Activated T-cell treated with anti-CD3 and anti-CD28 coated beads, Interleukin-2, amount 50 U/mL, for 72 hours (primary cell): ENCODE data around the gene LCK. TPM values are rescaled to one million over a fixed set of nuclear protein-coding genes. Genes with fewer than 3 reads are reported as not detected.
A peak's percentile ranks its signal among the peaks of the same experiment; 100 is the strongest.

Experiments
- ATAC-seq, 2 donors: fragments of 150-1000 bp; cut with Tn5 transposase; replicated peaks in 1 of 2; 2 replicates each; pipeline ENCODE4 v1.10.0; 2021; ENCODE audit warnings: moderate library complexity in 2 of 2, mild to moderate bottlenecking in 1 of 2
- DNase-seq, 2 donors: peaks; one replicate each; pipeline ENCODE4 v3.0.0; 2021 to 2022; ENCODE audit warnings: mixed read lengths in 1 of 2
- H3K27ac Mint-ChIP-seq: one replicate; pipeline ENCODE4 v1.8.0; 2022; ENCODE audit warnings: mild to moderate bottlenecking, moderate library complexity, mixed read lengths
- H3K27me3 Mint-ChIP-seq: one replicate; pipeline ENCODE4 v1.8.0; 2022; ENCODE audit warnings: low read depth, mixed read lengths
- H3K36me3 Mint-ChIP-seq, 2 donors: one replicate each; pipeline ENCODE4 v1.8.0; 2022; ENCODE audit warnings: mixed read lengths in 2 of 2, mild to moderate bottlenecking in 1 of 2; ENCODE audit not compliant: insufficient read depth in 2 of 2
- H3K4me1 Mint-ChIP-seq: one replicate; pipeline ENCODE4 v1.8.0; 2022; ENCODE audit warnings: low read depth, mixed read lengths
- H3K4me3 Mint-ChIP-seq, 2 donors: one replicate each; pipeline ENCODE4 v1.8.0; 2022; ENCODE audit warnings: mild to moderate bottlenecking in 2 of 2, mixed read lengths in 2 of 2, moderate library complexity in 2 of 2
- H3K9me3 Mint-ChIP-seq, 2 donors: one replicate each; pipeline ENCODE4 v1.8.0; 2022; ENCODE audit warnings: mixed read lengths in 2 of 2
- total RNA-seq, 2 donors: library from RNA; stranded (reverse); gene quantifications; one replicate each; pipeline ENCODE4 v1.2.3, GENCODE V29; 2022

Gene LCK
- total RNA-seq, 2 donors from 2014 or later = 227 to 254 TPM

- Mint-ChIP-seq H3K4me3 (no peak overlapping the region), H3K4me1 (peaks cover 17% of the 10 kb centered on the region), H3K27me3 (no peaks in the 10 kb centered on the region), H3K27ac (no peak overlapping the region), H3K9me3 (no peaks in the 10 kb centered on the region), H3K36me3 (peaks cover 4 to 15% of the 10 kb centered on the region in 2 donors)
- ATAC-seq = no peak
- DNase-seq = no peak
Measured at GRCh38 chr1:32330558-32331151, 79.6 kb downstream of the LCK start.

GRCh38 chr1:32331549-32331948, 80.5 kb downstream of the LCK start:
- Mint-ChIP-seq H3K4me1 (peaks cover 18% of the 10 kb centered on the region), H3K27ac (no peak overlapping the region), H3K9me3 (no peaks in the 10 kb centered on the region), H3K27me3 (no peaks in the 10 kb centered on the region), H3K4me3 (no peak overlapping the region), H3K36me3 (peaks cover 4 to 15% of the 10 kb centered on the region in 2 donors)
- ATAC-seq (no peak), DNase-seq (no peak)

- Mint-ChIP-seq H3K27ac (no peak overlapping the region), H3K4me3 (no peak overlapping the region), H3K36me3 (peaks cover 4 to 15% of the 10 kb centered on the region in 2 donors), H3K27me3 (no peaks in the 10 kb centered on the region), H3K4me1 (peaks cover 27% of the 10 kb centered on the region), H3K9me3 (no peaks in the 10 kb centered on the region)
- DNase-seq (no peak), ATAC-seq (no peak)
Measured at GRCh38 chr1:32332290-32333079, 81.4 kb downstream of the LCK start.

GRCh38 chr1:32333251-32333963, 82.3 kb downstream of the LCK start:
- H3K4me1 Mint-ChIP-seq = peaks cover 36% of the 10 kb centered on the region
- no peak for DNase-seq
- no peak for ATAC-seq
- H3K36me3 Mint-ChIP-seq = peaks cover 4 to 14% of the 10 kb centered on the region in 2 donors
- peak overlapping the region in 1 of 2 donors; percentile 54 for H3K4me3 Mint-ChIP-seq
- H3K27me3 Mint-ChIP-seq = no peaks in the 10 kb centered on the region
- H3K9me3 Mint-ChIP-seq = no peaks in the 10 kb centered on the region
- H3K27ac Mint-ChIP-seq = no peak overlapping the region

- H3K27me3 Mint-ChIP-seq = no peaks in the 10 kb centered on the region
- no peak overlapping the region for H3K27ac Mint-ChIP-seq
- H3K36me3 Mint-ChIP-seq = peaks cover 4 to 14% of the 10 kb centered on the region in 2 donors
- no peak for ATAC-seq
- peaks cover 46% of the 10 kb centered on the region for H3K4me1 Mint-ChIP-seq
- DNase-seq = no peak
- H3K4me3 Mint-ChIP-seq = peak overlapping the region; percentile 84 to 90
- H3K9me3 Mint-ChIP-seq = no peaks in the 10 kb centered on the region
Measured at GRCh38 chr1:32334274-32334861, 83.3 kb downstream of the LCK start.

- no peaks in the 10 kb centered on the region for H3K27me3 Mint-ChIP-seq
Measured at GRCh38 chr1:32334864-32335534, 83.9 kb downstream of the LCK start.

GRCh38 chr1:32335535-32335789, 84.4 kb downstream of the LCK start:
- Mint-ChIP-seq H3K27me3 (no peaks in the 10 kb centered on the region), H3K27ac (no peak overlapping the region), H3K36me3 (peaks cover 2 to 12% of the 10 kb centered on the region in 2 donors), H3K4me1 (peaks cover 57% of the 10 kb centered on the region), H3K4me3 (peak overlapping the region in 1 of 2 donors; percentile 90), H3K9me3 (no peaks in the 10 kb centered on the region)
- DNase-seq (no peak), ATAC-seq (peak; percentile 4 to 13)

More at GRCh38 chr1:32334864-32335534, 83.9 kb downstream of the LCK start:
- Mint-ChIP-seq H3K27ac (peak overlapping the region; percentile 54), H3K36me3 (peaks cover 3 to 12% of the 10 kb centered on the region in 2 donors), H3K9me3 (no peaks in the 10 kb centered on the region), H3K4me1 (peaks cover 52% of the 10 kb centered on the region), H3K4me3 (peak overlapping the region; percentile 84 to 90)
- ATAC-seq (peak; percentile 23 to 32), DNase-seq (peak; percentile 61 to 69)

Other genes with a start within 250 kb of the LCK start
- 100 to 1,000 TPM; 138 to 156 TPM for gene KHDRBS1, start 237.4 kb upstream of the LCK start, total RNA-seq
- 10 to 100 TPM; 28.4 to 38.0 TPM for gene TMEM39B, start 178.3 kb upstream of the LCK start, total RNA-seq
- gene KPNA6, start 143.2 kb upstream of the LCK start, total RNA-seq = 10 to 100 TPM; 63.3 to 65.8 TPM
- 100 to 1,000 TPM in 1 of 2 donors, 10 to 100 TPM in 1; 97.1 to 113 TPM for gene TXLNA, start 71.6 kb upstream of the LCK start, total RNA-seq
- gene CCDC28B, start 50.7 kb upstream of the LCK start, total RNA-seq = 10 to 100 TPM; 20.0 to 24.6 TPM
- 1 to 10 TPM; 3.7 to 4.6 TPM for gene IQCC, start 45.6 kb upstream of the LCK start, total RNA-seq
- gene DCDC2B, start 42.2 kb upstream of the LCK start, total RNA-seq = under 1 TPM in 1 of 2 donors, not detected in 1; 0.21 TPM
- 10 to 100 TPM in 1 of 2 donors, 1 to 10 TPM in 1; 9.8 to 10.5 TPM for gene TMEM234, start 28.9 kb upstream of the LCK start, total RNA-seq
- gene EIF3I, start 28.9 kb upstream of the LCK start, total RNA-seq = 100 to 1,000 TPM; 241 to 276 TPM
- gene FAM167B, start 4.0 kb upstream of the LCK start, total RNA-seq = 1 to 10 TPM; 1.6 to 1.9 TPM
- gene HDAC1, start 40.8 kb downstream of the LCK start, total RNA-seq = 100 to 1,000 TPM; 149 to 157 TPM
- gene MARCKSL1, start 85.0 kb downstream of the LCK start, total RNA-seq = 10 to 100 TPM; 12.3 to 14.9 TPM
- 10 to 100 TPM in 1 of 2 donors, 1 to 10 TPM in 1; 9.2 to 14.0 TPM for gene FAM229A, start 111.2 kb downstream of the LCK start, total RNA-seq
- 1 to 10 TPM; 1.2 to 1.9 TPM for gene TSSK3, start 111.3 kb downstream of the LCK start, total RNA-seq
- 10 to 100 TPM; 50.6 to 67.7 TPM for gene BSDC1, start 143.2 kb downstream of the LCK start, total RNA-seq
- not detected for gene ZBTB8B, start 213.8 kb downstream of the LCK start, total RNA-seq